ENCODE measurements around the gene PLA1A.

PLA1A gene

DNA sequence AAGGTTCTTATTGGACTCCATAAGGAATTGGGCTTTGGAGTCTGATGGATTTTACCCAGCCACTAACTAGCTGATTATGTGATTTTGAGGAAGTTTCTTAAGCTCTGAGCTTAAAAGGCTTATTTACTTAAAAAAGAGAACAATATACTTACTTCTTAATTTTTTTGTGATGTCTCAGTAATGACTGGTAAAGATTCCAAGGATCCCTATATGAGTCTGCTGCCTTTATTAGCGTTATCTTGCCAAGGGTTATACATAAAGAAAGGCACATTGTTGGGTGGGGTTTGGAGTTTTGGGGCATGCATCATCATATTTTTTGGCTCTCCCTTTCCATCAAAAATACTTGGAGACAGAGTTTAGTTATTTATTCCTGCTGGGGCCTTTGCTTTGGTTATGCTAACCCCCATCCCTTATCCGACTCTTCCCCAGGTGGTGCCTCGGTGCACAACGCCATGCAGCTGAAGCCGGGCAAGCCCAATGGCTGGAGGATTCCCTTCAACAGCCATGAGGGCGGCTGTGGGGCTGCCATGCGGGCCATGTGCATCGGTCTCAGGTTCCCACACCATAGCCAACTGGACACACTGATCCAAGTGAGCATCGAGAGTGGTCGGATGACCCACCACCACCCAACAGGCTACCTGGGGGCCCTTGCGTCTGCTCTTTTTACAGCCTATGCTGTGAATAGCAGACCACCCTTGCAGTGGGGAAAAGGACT is 11.7 kb upstream of the PLA1A start:
- TF ChIP-seq SIN3A (IDR thresholded peaks at IDR 0.05; ENCODE audit: borderline replicate concordance, insufficient read depth, low read length), result no peak
- no peak for TF ChIP-seq TAF1 (IDR thresholded peaks at IDR 0.05; ENCODE audit: borderline replicate concordance, insufficient read depth, low read length)
- TF ChIP-seq POLR2AphosphoS5 (IDR thresholded peaks at IDR 0.05; ENCODE audit: low read depth, low read length), result no peak
- no peak for TF ChIP-seq FOXP2 (optimal IDR thresholded peaks at IDR 0.05; ENCODE audit: borderline replicate concordance, extremely low read depth, extremely low read length, insufficient read depth)

DNA sequence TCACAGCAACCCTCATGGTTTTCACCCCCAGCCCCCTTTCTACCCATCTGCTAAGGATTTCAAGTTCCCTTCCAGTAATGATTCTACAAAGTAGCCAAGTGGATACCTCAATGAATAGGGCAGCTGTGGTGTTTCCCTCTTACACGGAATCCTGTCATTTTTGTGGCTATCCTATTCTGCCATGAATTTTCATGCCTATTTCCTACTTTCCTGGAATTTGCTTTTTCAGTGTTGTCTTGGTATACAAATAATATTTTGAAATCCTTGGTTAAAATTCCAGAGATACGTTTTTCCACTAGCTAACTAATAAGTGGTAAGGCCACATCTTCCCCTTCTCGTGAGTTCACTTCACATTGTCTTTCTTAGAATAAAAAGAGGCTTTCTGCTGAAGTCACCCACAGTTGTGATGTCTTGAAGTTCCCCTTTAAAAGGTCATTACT is 10.9 kb upstream of the PLA1A start:
- no peak for TF ChIP-seq FOXP2 (optimal IDR thresholded peaks at IDR 0.05; ENCODE audit: borderline replicate concordance, extremely low read depth, extremely low read length, insufficient read depth)
- TF ChIP-seq POLR2AphosphoS5 (IDR thresholded peaks at IDR 0.05; ENCODE audit: low read depth, low read length), result no peak
- TF ChIP-seq SIN3A (IDR thresholded peaks at IDR 0.05; ENCODE audit: borderline replicate concordance, insufficient read depth, low read length), result no peak
- TF ChIP-seq TAF1 (IDR thresholded peaks at IDR 0.05; ENCODE audit: borderline replicate concordance, insufficient read depth, low read length), result no peak
- TF ChIP-seq, protein P1, sequence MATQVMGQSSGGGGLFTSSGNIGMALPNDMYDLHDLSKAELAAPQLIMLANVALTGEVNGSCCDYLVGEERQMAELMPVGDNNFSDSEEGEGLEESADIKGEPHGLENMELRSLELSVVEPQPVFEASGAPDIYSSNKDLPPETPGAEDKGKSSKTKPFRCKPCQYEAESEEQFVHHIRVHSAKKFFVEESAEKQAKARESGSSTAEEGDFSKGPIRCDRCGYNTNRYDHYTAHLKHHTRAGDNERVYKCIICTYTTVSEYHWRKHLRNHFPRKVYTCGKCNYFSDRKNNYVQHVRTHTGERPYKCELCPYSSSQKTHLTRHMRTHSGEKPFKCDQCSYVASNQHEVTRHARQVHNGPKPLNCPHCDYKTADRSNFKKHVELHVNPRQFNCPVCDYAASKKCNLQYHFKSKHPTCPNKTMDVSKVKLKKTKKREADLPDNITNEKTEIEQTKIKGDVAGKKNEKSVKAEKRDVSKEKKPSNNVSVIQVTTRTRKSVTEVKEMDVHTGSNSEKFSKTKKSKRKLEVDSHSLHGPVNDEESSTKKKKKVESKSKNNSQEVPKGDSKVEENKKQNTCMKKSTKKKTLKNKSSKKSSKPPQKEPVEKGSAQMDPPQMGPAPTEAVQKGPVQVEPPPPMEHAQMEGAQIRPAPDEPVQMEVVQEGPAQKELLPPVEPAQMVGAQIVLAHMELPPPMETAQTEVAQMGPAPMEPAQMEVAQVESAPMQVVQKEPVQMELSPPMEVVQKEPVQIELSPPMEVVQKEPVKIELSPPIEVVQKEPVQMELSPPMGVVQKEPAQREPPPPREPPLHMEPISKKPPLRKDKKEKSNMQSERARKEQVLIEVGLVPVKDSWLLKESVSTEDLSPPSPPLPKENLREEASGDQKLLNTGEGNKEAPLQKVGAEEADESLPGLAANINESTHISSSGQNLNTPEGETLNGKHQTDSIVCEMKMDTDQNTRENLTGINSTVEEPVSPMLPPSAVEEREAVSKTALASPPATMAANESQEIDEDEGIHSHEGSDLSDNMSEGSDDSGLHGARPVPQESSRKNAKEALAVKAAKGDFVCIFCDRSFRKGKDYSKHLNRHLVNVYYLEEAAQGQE (IDR thresholded peaks at IDR 0.05; ENCODE audit: insufficient read depth in 1 of 2, low read depth in 2 of 2, low read length in 2 of 2), result no peak

DNA sequence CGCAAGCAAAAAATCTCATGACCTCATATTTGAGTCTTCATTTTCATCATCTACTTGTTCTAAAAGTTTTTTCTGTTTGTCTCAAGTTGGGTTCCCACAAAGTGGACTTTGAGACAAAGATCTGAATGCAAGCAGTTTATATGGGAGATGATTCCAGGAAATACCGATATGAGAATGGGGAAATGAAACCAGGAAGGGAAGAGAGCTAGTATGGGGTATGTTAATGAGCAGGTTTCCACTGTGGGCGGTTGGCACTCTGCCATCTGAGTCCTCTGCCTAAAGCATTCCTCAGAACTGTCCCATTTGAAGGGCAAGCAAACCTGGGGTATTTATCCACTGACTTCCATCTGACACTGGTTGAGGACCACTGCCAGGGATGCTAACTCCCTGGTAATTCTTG is 9.6 kb upstream of the PLA1A start:
- TF ChIP-seq TAF1 (IDR thresholded peaks at IDR 0.05; ENCODE audit: borderline replicate concordance, insufficient read depth, low read length), result no peak
- TF ChIP-seq, protein P1 (IDR thresholded peaks at IDR 0.05; ENCODE audit: insufficient read depth in 1 of 2, low read depth in 2 of 2, low read length in 2 of 2), result no peak
- no peak for TF ChIP-seq FOXP2 (optimal IDR thresholded peaks at IDR 0.05; ENCODE audit: borderline replicate concordance, extremely low read depth, extremely low read length, insufficient read depth)
- TF ChIP-seq SIN3A (IDR thresholded peaks at IDR 0.05; ENCODE audit: borderline replicate concordance, insufficient read depth, low read length), result no peak
- TF ChIP-seq POLR2AphosphoS5 (IDR thresholded peaks at IDR 0.05; ENCODE audit: low read depth, low read length), result no peak

DNA sequence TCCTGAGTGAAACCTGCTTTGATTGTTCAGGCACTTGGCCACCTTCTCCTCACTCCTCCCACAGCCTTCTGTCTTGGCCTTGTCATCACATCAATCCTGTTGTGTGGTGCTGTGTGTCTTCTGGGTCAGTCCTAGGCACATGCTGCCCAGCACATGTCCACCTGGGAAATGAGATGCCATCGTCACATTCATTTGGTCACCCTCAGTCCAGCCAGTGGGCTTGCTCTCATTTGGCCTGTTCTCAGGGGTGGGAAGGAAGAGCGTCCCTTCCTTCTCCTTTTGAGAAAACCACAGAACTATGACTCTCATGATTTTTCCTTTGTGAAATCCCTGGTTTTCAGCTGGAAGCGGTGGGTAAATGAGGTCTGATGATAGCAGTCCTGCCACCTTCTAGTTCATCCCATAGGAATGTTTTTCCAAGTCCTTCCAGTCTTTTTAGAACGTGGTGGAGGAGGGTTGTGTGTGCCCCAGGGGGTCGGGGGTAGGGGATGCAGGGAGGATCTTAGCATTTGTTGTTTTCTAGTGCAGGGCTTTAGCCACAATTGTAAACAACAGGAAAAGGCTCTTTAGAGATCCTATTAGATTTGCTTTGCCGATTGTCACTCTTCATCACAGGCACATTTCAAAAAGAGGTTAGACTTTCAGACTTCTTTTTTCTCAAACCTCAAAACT is 8.4 kb upstream of the PLA1A start:
- TF ChIP-seq SIN3A (IDR thresholded peaks at IDR 0.05; ENCODE audit: borderline replicate concordance, insufficient read depth, low read length) (no peak), FOXP2 (optimal IDR thresholded peaks at IDR 0.05; ENCODE audit: borderline replicate concordance, extremely low read depth, extremely low read length, insufficient read depth) (no peak), TAF1 (IDR thresholded peaks at IDR 0.05; ENCODE audit: borderline replicate concordance, insufficient read depth, low read length) (no peak), POLR2AphosphoS5 (IDR thresholded peaks at IDR 0.05; ENCODE audit: low read depth, low read length) (no peak)
- TF ChIP-seq, protein P1 (IDR thresholded peaks at IDR 0.05; ENCODE audit: insufficient read depth in 1 of 2, low read depth in 2 of 2, low read length in 2 of 2), result no peak

DNA sequence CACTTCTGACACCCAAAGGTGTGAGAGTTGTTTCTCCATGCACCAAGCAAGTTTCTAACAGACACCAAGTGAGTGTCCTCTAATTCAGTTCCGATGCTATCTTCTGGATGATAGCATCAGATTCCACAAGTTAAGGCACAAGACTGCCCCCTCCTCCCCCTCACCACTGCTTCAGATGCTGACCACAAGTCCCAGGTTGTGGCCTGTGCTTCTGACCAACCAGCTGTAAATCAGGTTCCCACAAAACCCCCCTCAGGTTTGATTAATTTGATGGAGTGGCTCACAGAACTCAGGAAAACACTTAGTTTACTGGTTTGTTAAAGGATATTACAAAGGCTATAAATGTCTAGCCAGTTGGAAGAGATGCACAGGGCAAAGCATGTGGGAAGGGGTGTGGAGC is 7.0 kb upstream of the PLA1A start:
- TF ChIP-seq FOXP2 (optimal IDR thresholded peaks at IDR 0.05; ENCODE audit: borderline replicate concordance, extremely low read depth, extremely low read length, insufficient read depth) (no peak), TAF1 (IDR thresholded peaks at IDR 0.05; ENCODE audit: borderline replicate concordance, insufficient read depth, low read length) (no peak), SIN3A (IDR thresholded peaks at IDR 0.05; ENCODE audit: borderline replicate concordance, insufficient read depth, low read length) (no peak)
- TF ChIP-seq, protein P1 (IDR thresholded peaks at IDR 0.05; ENCODE audit: insufficient read depth in 1 of 2, low read depth in 2 of 2, low read length in 2 of 2), result no peak
